Stimulated activated naive CD8-positive, alpha-beta T cell treated with anti-CD3 and anti-CD28 coated beads, Interleukin-15, Interleukin-2, amounts not matched to agents 100 U/mL and 50 U/mL, for 24 hours (primary cell): ENCODE results near the gene CTAGE9.

Experiments
- ATAC-seq: fragments of 150-1000 bp; cut with Tn5 transposase; one replicate; pipeline ENCODE4 v1.10.0; 2021
- DNase-seq: peaks from one replicate; pipeline ENCODE4 v3.0.0; 2021

CTAGE9 gene

GRCh38 chr6:131669891-131670290, 40.9 kb downstream of the CTAGE9 start:
- DNase-seq = no peak

GRCh38 chr6:131663578-131664165, 47.1 kb downstream of the CTAGE9 start:
- ATAC-seq (no peak), DNase-seq (no peak)

More at GRCh38 chr6:131669891-131670290, 40.9 kb downstream of the CTAGE9 start:
- ATAC-seq = no peak

DNA sequence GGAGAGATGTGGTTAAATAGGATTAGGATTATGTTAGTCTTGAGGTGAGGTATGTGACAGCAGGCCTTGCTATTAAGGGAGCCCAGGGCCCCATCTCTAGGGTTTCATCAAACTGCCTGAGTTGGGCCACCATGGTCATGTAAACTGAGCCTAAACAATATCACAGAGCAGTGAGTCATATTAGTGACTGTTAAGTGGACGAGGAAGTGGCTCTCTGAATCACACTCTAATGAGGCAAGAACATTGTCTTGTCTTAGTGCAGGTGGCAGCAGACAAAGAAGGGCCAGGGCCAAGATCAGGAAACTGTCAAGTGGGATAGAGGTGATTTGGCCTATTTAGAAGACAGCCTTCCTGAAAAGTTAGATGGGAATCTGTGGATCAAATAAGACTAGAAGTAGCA, 50.6 kb downstream of the CTAGE9 start:
- ATAC-seq (no peak), DNase-seq (no peak)
